Measurements from ENCODE around the gene ZC3H11A.

DNA sequence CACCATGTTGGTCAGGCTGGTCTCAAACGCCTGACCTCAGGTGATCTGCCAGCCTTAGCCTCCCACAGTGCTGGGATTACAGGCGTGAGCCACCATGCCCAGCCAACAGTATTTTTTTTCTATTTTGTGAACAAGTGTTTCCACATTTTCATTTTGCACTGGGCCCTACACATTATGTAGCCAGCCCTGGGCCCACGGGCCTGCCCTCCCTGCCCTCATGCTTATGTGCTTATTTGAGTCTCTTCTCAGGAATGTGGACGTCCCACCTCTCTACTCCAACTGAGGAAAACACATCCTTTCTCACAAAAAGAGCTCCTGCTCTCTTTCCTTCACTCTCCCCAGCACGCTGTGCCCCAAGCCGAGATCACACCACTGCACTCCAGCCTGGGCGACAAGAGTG lies 13.5 kb upstream of the ZC3H11A start:
- TF ChIP-seq, protein P1, sequence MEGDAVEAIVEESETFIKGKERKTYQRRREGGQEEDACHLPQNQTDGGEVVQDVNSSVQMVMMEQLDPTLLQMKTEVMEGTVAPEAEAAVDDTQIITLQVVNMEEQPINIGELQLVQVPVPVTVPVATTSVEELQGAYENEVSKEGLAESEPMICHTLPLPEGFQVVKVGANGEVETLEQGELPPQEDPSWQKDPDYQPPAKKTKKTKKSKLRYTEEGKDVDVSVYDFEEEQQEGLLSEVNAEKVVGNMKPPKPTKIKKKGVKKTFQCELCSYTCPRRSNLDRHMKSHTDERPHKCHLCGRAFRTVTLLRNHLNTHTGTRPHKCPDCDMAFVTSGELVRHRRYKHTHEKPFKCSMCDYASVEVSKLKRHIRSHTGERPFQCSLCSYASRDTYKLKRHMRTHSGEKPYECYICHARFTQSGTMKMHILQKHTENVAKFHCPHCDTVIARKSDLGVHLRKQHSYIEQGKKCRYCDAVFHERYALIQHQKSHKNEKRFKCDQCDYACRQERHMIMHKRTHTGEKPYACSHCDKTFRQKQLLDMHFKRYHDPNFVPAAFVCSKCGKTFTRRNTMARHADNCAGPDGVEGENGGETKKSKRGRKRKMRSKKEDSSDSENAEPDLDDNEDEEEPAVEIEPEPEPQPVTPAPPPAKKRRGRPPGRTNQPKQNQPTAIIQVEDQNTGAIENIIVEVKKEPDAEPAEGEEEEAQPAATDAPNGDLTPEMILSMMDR (IDR thresholded peaks at IDR 0.05 in 2 of 3, conservative IDR thresholded peaks at IDR 0.05 in 1 of 3; ENCODE audit: borderline replicate concordance in 1 of 3, insufficient read depth in 1 of 3, low read depth in 2 of 3, low read length in 2 of 3), result no peak
- TF ChIP-seq ZNF274 (IDR thresholded peaks at IDR 0.05; ENCODE audit: low read depth, low read length) (no peak), EZH2 (IDR thresholded peaks at IDR 0.05) (no peak), POLR2A (IDR thresholded peaks at IDR 0.05; ENCODE audit: borderline replicate concordance, extremely low read depth, insufficient read depth, insufficient read length) (no peak), CBX3 (IDR thresholded peaks at IDR 0.05; ENCODE audit: low read depth) (no peak), EZH2phosphoT487 (IDR thresholded peaks at IDR 0.05; ENCODE audit: borderline replicate concordance) (no peak)
- TF ChIP-seq, protein P2, sequence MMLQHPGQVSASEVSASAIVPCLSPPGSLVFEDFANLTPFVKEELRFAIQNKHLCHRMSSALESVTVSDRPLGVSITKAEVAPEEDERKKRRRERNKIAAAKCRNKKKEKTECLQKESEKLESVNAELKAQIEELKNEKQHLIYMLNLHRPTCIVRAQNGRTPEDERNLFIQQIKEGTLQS (IDR thresholded peaks at IDR 0.05), result no peak
